Activated naive CD4-positive, alpha-beta T cell treated with anti-CD3 and anti-CD28 coated beads, Interleukin-2, amount 10 ng/mL, durations not matched to agents 7 days and 5 days (primary cell): ENCODE measurements around the gene CELF4.
A peak's percentile ranks its signal among the peaks of the same experiment; 100 is the strongest.

ENCODE experiments used
- CTCF ChIA-PET: fragments of 350-600 bp; sonication (Branson Sonifier 250); formaldehyde crosslinking; loops from one replicate; lab custom pipeline; 2021; ENCODE audit warnings: antibody characterized with exemption; lab: Charles Lee
- DNase-seq: peaks from one replicate; pipeline ENCODE4 v3.0.0-alpha.2; 2020
- H3K27ac Mint-ChIP-seq: one replicate; pipeline ENCODE4 v1.8.0; 2021; ENCODE audit warnings: mild to moderate bottlenecking, moderate library complexity, mixed read lengths
- H3K27me3 Mint-ChIP-seq: one replicate; pipeline ENCODE4 v1.8.0; 2021; ENCODE audit warnings: mild to moderate bottlenecking, mixed read lengths
- H3K36me3 Mint-ChIP-seq: one replicate; pipeline ENCODE4 v1.8.0; 2021; ENCODE audit warnings: mixed read lengths
- H3K4me1 Mint-ChIP-seq: one replicate; pipeline ENCODE4 v1.8.0; 2021; ENCODE audit warnings: mixed read lengths
- H3K4me3 Mint-ChIP-seq: one replicate; pipeline ENCODE4 v1.8.0; 2021; ENCODE audit warnings: mild to moderate bottlenecking, moderate library complexity, mixed read lengths
- H3K9me3 Mint-ChIP-seq: one replicate; pipeline ENCODE4 v1.8.0; 2021; ENCODE audit warnings: mixed read lengths

Gene CELF4

DNA sequence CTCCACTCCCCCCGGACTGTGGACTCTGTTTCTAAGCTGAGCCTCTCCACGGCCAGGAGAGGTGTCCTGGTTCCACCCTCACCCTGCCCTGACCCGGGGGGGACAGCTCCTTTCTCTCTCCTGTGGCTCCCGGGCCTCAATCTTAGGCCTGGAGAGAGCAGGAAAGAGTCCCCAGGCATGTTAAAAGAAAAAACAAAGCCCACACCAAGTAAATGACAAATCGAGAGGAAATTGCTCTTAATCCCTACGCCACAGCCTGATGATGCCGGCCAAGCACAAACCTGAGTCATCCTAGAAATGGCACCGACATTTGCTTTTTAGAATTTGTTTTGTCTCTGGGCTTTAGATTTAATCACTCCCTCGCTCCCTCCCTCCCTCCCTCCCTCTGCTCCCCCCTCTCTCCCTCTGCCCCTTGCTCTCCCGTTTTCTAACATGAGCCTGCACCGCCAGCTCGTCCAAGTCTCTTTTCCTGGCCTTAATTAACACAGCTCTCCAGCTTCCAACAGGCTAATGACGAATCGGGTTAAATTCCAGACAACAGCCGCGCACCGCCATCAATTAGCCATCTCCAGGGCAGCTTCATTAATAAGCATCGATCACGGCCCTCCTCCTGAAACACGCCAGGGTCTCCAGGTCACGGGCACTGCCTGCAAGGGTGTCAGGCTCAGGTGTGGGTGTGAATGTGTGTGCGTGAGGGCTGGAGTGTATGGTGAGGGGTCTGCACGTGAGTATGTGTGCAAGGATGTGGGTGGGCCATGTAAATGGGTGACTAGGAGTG lies 230.8 kb downstream of the CELF4 start:
- Mint-ChIP-seq H3K36me3 (no peaks in the 10 kb centered on the region), H3K27ac (no peak overlapping the region), H3K27me3 (no peaks in the 10 kb centered on the region), H3K4me3 (no peak overlapping the region), H3K9me3 (no peaks in the 10 kb centered on the region), H3K4me1 (no peaks in the 10 kb centered on the region)
- CTCF ChIA-PET: no interaction called here
- DNase-seq: no peak

DNA sequence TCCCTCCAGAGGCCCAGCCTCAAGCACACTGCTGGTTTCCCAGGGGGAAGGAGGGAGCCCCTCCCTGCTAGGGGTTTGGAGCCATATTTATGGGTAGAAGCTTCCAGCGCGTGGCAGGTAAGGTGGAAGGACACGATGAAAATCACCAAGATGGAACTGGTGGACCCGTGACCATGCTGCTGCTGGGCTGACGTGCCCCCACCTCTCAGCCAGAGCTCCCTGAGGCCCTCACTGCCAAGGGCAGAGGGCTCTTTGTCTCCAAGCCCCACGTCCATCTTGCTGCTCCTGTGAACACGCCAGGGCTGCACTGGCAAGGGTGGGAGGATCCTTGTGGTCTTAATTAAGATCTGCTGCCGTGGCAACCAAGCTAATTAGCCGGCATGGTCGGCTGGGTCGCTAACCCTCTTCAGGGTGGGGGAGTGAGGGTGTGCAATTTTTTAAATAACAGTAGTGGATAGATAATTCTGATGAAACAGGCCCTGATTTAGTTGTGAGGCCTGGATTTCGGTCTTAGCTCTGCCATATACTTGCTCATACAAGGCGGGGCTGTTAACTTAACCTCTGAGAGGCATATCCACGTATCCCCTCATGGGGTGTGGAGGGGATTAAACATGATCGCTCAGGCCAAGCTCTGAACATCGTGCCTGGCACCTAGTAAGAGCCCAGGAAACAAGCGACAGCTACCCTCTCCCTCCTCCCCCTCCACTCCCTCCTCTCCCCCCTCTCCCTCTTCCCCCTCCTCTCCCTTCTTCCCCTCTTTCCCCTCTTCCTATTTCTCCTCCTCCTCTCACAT lies 232.8 kb downstream of the CELF4 start:
- H3K4me3 Mint-ChIP-seq: no peak overlapping the region
- DNase-seq: no peak
- no peaks in the 10 kb centered on the region for H3K27me3 Mint-ChIP-seq
- no peak overlapping the region for H3K27ac Mint-ChIP-seq
- CTCF ChIA-PET: interaction anchor here (1.0 kb wide), 1 partner anchor 10 kb away, joined by 3 read pairs; no protein-coding TSS in a partner anchor
- no peaks in the 10 kb centered on the region for H3K4me1 Mint-ChIP-seq
- H3K9me3 Mint-ChIP-seq: no peaks in the 10 kb centered on the region
- no peaks in the 10 kb centered on the region for H3K36me3 Mint-ChIP-seq

DNA sequence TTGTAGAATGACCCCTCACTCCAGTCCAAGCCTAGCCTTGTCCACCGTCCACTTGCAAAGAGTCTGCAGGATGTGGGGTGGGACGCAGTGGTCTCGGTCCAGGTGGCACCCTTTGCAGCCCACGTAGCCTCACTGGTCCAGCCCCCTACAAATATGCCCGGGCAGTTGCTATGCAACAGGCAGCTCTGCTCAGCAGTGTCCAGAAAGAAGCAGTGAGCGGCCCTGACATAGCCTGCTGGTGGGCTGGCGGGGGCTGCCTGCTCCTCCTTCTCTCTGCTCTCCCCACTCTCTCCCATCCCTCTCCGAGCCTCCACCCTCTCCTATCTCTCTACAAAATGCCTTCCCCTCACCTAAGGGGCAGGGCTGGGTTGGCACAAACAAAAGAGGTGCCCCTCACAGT lies 233.4 kb downstream of the CELF4 start:
- no peak overlapping the region for H3K4me3 Mint-ChIP-seq
- H3K27ac Mint-ChIP-seq: no peak overlapping the region
- DNase-seq: no peak
- H3K27me3 Mint-ChIP-seq: no peaks in the 10 kb centered on the region
- CTCF ChIA-PET: interaction anchor here (1.1 kb wide), 1 partner anchor 9 kb away, joined by 4 read pairs; no protein-coding TSS in a partner anchor
- H3K4me1 Mint-ChIP-seq: no peaks in the 10 kb centered on the region
- H3K36me3 Mint-ChIP-seq: no peaks in the 10 kb centered on the region
- H3K9me3 Mint-ChIP-seq: no peaks in the 10 kb centered on the region

DNA sequence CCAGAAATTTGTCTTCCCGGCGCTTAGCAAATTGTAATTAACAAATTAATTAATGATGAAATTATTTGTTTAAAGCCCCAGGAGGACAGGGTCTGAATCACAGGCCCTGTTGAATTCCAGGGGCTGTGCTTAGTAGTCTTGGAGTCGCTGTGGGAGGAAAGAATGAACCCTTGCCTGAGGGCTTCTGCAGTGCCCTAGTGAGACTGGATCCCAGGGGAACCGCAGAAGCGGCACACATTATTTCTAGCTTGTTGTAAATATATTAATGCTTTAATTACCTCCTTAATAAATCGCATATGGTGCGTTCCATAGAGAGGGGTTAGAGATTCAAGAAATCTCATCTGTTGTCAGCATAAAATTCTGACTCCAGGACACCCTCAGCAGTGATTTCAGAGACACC lies 235.4 kb downstream of the CELF4 start:
- no peaks in the 10 kb centered on the region for H3K27me3 Mint-ChIP-seq
- no peak for DNase-seq
- no peaks in the 10 kb centered on the region for H3K4me1 Mint-ChIP-seq
- no peaks in the 10 kb centered on the region for H3K9me3 Mint-ChIP-seq
- no peaks in the 10 kb centered on the region for H3K36me3 Mint-ChIP-seq
- H3K4me3 Mint-ChIP-seq: no peak overlapping the region
- CTCF ChIA-PET: no interaction called here
- no peak overlapping the region for H3K27ac Mint-ChIP-seq

DNA sequence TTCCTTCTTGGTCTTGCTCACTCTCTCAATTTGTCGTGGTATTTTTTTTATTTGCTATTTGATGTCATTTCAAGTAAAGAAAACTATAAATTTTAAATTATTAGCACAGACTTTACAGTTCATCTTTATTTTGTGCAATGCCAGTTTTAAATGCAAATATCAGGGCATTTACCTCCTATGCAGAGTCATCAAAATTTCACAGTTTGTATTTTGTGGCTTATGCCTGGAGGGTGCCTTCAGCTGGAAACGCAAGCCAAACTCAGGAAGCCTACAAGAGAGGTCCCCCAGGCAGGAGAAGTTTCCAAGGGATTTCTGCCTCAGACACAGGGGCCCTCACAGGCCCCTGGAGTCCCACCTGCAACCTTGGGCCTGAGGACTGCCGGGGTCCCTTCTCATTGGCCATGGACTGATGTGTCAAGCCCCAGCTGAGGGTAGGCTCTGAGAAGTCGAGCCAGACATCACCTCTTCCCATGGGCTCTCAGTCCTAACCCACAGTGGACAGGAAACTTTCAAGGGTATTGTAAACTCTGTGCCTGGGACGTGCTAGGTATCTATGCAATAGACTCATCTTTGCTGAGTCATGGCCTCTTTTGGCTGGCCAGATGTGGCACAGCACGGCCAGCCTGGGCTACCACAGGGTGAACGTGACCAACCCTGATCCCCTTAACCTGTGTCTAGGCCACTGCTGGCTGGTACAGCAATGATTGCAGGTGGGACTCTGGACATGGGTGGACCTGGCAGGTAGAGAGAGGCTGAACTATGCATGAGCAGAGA lies 236.5 kb downstream of the CELF4 start:
- DNase-seq: no peak
- no peak overlapping the region for H3K27ac Mint-ChIP-seq
- CTCF ChIA-PET: interaction anchor here (0.5 kb wide), 1 partner anchor 10 kb away, joined by 3 read pairs; no protein-coding TSS in a partner anchor
- no peaks in the 10 kb centered on the region for H3K9me3 Mint-ChIP-seq
- H3K27me3 Mint-ChIP-seq: no peaks in the 10 kb centered on the region
- no peaks in the 10 kb centered on the region for H3K36me3 Mint-ChIP-seq
- no peaks in the 10 kb centered on the region for H3K4me1 Mint-ChIP-seq
- H3K4me3 Mint-ChIP-seq: no peak overlapping the region

DNA sequence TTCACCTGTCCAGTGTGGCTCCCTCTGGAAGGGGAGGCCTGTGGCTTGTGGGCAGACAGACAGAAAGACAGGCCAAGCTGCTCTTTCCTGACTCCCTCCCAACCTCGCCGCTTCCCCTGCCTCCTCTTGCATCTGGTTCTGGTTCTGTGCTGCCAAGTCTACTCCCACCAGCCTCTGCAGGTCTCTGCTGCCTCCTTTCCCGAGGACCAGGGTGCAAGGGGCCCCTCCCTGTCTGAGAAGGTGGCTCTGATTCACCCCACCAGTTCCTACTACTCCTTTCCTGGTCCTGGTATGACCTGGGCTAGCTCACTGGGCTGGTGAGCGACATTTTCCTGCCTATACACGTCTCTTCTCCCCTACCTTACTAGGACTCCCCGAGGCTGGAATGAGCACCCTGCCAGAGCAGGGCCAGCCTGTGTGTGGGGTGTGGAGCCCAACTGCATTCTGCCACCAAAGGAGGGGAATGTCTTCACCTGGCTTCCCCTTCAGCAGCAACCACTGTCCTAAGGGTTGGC lies 238.5 kb downstream of the CELF4 start:
- CTCF ChIA-PET: no interaction called here
- Mint-ChIP-seq H3K4me1 (no peaks in the 10 kb centered on the region), H3K36me3 (no peaks in the 10 kb centered on the region), H3K4me3 (no peak overlapping the region), H3K27me3 (no peaks in the 10 kb centered on the region), H3K27ac (no peak overlapping the region), H3K9me3 (no peaks in the 10 kb centered on the region)
- DNase-seq: no peak

DNA sequence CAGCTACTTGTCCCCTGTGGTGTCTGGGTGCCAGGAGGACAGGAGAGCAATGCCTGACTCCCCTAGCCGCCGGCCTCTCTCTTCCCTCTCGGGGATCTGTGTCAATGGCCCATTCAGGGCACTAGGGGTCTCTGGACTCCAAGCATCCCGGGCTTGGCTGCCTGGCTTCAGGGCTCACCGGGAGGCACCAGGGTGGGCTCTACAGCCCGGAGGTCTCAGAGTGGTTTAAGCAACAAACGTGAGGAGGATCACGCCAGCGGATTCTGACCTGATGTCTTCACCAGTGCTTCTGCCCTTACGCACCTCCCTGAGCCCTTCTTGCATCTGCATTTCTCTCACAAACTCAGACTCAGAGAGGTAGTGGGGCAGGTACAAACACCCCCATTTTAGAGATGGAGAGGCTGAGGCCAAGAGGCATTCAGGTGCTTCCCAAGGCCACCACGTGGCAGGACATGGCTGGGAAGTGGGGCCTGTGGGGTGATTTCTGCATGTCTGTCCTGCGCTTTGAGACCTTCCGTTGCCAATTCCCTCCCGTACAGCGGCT lies 243.0 kb downstream of the CELF4 start:
- peak; percentile 35 for DNase-seq
- no peaks in the 10 kb centered on the region for H3K4me1 Mint-ChIP-seq
- no peaks in the 10 kb centered on the region for H3K9me3 Mint-ChIP-seq

DNA sequence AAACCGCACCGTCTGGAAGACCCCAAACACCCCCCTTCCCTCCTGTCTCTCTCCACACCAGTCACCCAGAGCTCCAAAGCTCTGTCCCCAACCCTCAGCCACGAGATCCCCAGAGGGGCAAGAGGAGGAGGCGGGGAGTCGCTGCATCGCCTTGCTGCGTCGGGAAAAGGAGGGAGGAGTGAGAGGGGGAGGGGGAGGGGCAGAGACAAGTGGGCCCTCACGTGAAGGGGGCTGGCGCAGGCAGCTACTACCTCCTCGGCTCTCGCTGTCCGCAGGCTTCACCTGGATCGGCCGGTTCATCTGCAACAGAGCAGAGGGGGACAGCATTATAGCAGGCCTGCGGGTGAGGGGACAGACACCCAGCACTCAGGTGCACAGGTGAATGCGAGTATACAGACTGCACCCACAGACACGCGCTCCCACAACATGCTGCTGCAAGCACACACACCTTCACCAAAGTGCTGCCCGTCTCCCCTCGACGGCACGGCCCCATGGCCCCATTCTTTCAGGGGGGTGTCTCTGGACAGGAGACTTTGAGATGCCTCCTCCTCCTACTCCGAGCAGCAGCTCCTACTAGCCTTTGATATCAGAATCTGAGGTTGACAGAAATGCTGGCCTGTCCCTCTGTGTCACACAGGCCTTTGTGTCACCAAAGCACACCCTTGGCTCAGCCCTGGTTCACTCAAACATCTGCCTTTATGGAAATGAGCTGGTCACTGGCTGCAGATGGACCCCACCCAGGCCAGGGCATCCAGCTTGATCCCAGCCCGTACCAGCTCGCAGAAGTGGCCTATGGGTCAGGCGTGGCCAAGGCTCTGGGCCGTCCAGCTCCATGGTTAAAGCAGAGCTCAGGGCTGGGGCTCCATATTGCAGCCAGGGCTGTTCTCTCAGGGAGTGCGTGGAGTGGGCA lies 243.8 kb downstream of the CELF4 start:
- H3K4me3 Mint-ChIP-seq: no peak overlapping the region

More for the DNA sequence above, 243.0 kb downstream of the CELF4 start:
- no peak overlapping the region for H3K27ac Mint-ChIP-seq
- H3K27me3 Mint-ChIP-seq: no peaks in the 10 kb centered on the region
- CTCF ChIA-PET: interaction anchor here (1.1 kb wide), 1 partner anchor 12 kb away, joined by 3 read pairs; no protein-coding TSS in a partner anchor
- no peak overlapping the region for H3K4me3 Mint-ChIP-seq
- no peaks in the 10 kb centered on the region for H3K36me3 Mint-ChIP-seq

DNA sequence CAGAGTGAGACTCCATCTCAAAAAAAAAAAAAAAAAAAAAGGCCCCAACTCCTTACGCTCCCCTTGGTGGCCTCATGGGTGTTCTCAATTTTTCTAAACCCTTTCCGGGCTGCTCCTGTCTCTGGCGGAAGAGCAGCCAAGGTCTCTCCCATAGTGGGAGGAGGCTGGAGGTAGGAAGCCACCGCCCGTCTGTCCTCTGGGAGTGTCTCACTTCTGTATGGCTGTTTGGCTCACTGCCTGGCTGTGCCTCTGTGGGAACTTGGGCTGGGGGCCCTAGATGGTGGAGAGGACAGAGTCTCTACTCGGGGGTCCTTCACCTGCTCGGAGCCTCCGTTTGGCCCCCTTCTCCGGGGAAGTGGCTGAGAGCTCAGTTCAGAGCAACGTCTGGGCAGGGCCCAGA lies 245.3 kb downstream of the CELF4 start:
- no peak overlapping the region for H3K4me3 Mint-ChIP-seq
- H3K27ac Mint-ChIP-seq: no peak overlapping the region
- DNase-seq: no peak
- no peaks in the 10 kb centered on the region for H3K9me3 Mint-ChIP-seq
- no peaks in the 10 kb centered on the region for H3K4me1 Mint-ChIP-seq
- no peaks in the 10 kb centered on the region for H3K27me3 Mint-ChIP-seq
- no peaks in the 10 kb centered on the region for H3K36me3 Mint-ChIP-seq
- CTCF ChIA-PET: no interaction called here

More for the DNA sequence above, 243.8 kb downstream of the CELF4 start:
- Mint-ChIP-seq H3K36me3 (no peaks in the 10 kb centered on the region), H3K27ac (peak overlapping the region; percentile 28), H3K4me1 (no peaks in the 10 kb centered on the region), H3K9me3 (no peaks in the 10 kb centered on the region), H3K27me3 (no peaks in the 10 kb centered on the region)
- CTCF ChIA-PET: interaction anchor here (0.6 to 1.1 kb wide), 3 partner anchors 12 to 31 kb away, joined by 3 read pairs; no protein-coding TSS in a partner anchor
- no peak for DNase-seq

DNA sequence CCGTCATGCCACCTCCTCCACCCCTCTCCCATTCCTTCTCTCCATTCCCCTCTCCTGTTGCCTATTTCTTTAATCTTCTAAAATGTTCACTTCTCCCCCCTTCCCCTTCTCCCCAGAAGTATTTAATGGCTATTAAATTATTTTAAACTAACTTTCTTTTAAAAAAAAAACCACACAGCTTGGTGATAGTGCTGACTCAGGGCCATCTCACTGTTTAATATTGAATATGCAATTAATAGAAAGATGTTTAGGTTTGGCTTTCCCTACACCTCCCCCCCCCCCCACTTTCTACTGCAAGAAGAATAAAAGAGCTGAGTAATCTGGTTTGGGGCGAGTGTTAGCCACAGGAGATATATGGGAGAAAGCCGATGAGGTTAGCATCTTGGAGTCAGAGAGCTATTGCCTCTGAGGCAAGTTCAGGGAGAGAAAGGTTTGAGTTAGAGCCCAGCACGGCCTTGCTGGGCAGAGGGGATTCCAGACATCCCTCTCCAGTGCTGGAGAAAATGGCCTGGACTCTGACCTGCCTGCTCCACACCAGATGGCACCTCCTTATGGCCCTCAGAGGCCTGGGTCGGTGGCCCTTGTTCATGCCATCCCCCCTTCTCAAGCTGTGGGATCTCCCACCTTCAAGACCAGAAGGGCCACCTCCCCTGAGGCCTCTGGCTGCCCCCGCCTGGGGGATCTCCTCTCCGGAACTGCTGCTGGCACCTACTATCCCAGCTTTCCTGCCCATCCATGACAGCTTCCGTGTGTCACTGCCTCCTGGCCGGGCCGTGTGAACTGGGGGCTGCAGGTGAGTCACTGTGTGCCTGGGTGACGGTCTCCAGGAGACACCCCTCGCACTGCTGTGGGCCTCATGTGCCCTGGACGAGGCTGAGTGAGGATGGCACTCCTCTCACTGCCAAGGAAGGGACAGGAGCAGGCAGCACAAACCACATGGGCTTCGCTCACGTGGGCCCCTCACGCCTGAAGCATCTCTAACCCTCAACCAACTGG lies 246.9 kb downstream of the CELF4 start:
- no peak overlapping the region for H3K27ac Mint-ChIP-seq
- no peak overlapping the region for H3K4me3 Mint-ChIP-seq
- DNase-seq: no peak
- CTCF ChIA-PET: interaction anchor here (0.6 to 1.0 kb wide), 2 partner anchors 10 to 27 kb away, joined by 3 read pairs; no protein-coding TSS in a partner anchor
- no peaks in the 10 kb centered on the region for H3K4me1 Mint-ChIP-seq
- no peaks in the 10 kb centered on the region for H3K36me3 Mint-ChIP-seq
- no peaks in the 10 kb centered on the region for H3K27me3 Mint-ChIP-seq
- H3K9me3 Mint-ChIP-seq: no peaks in the 10 kb centered on the region

DNA sequence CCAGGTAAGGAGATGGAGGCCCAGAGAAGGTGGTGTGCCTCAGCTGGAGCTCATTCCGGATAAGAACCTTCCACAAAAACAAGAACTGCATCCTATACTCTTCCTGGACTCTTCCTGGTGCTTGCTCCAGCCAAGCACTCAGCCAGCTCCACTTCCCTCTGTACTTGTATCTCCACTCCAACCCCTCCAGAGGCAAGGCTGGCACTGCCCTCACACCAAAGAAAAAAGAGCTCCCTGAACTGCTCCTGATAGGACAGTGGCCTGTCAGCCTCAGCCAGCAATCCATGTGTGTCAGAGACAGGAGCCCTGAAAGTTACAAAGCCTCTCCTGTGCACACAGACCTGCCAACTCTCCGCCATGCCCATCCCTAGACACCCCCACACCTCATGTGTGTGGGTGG lies 248.1 kb downstream of the CELF4 start:
- CTCF ChIA-PET: no interaction called here
- no peaks in the 10 kb centered on the region for H3K4me1 Mint-ChIP-seq
- DNase-seq: no peak
- H3K27ac Mint-ChIP-seq: no peak overlapping the region
- no peaks in the 10 kb centered on the region for H3K27me3 Mint-ChIP-seq
- no peaks in the 10 kb centered on the region for H3K36me3 Mint-ChIP-seq
- H3K9me3 Mint-ChIP-seq: no peaks in the 10 kb centered on the region
- no peak overlapping the region for H3K4me3 Mint-ChIP-seq

DNA sequence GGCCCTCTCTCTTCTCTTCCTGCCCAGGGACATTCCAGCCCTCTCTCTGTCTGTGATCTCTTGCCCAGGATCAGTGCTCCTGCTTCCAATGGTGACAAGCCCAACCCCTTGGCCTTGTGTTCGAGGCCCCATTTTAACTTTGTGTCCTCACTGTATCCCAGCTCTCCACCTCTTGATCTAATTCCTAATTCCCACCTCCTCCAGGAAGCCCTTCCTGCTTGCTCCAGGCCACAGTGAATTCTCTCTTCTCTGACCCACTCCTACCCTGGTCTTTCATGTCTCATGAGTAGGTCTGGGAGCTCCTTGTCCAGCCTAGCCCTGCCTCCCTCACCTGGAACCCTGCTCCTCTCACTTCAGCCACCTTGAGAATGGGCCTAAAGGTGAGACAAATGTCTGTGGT lies 249.1 kb downstream of the CELF4 start:
- Mint-ChIP-seq H3K27ac (no peak overlapping the region), H3K9me3 (no peaks in the 10 kb centered on the region), H3K4me1 (no peaks in the 10 kb centered on the region), H3K36me3 (no peaks in the 10 kb centered on the region), H3K27me3 (no peaks in the 10 kb centered on the region), H3K4me3 (no peak overlapping the region)
- DNase-seq: no peak
- CTCF ChIA-PET: no interaction called here
